Erythroblast (primary cell): ENCODE measurements around the gene PLGRKT.

ENCODE experiments used
- GATA1 ChIP-seq: IDR thresholded peaks from 2 replicates; pipeline ENCODE4 v1.6.1; 2011; ENCODE audit warnings: low read depth, mild to moderate bottlenecking, control low read depth, low read length, moderate library complexity
- POLR2A ChIP-seq: IDR thresholded peaks from 2 replicates; pipeline ENCODE4 v1.6.1; 2011; ENCODE audit warnings: mild to moderate bottlenecking, low read length

- TF ChIP-seq POLR2A: no peak
- no peak for TF ChIP-seq GATA1
Measured at GRCh38 chr9:5459289-5459829, 21.6 kb upstream of the PLGRKT start.
